Endothelial cell of umbilical vein (primary cell): ENCODE measurements around the gene SLC9A9. TPM values are rescaled to one million over a fixed set of nuclear protein-coding genes. Genes with fewer than 3 reads are reported as not detected.

Source experiments
- BruUV-seq: library from RNA; stranded (reverse); fragments of 400-500 nt; replicated peaks from 2 replicates; lab custom pipeline; 2021; lab: Mats Ljungman, UMichigan
- CTCF ChIA-PET: fragments of 300-600, 350-600 bp; sonication (Branson Sonifier 250); formaldehyde crosslinking; loops from one replicate; lab custom pipeline; 2021; ENCODE audit warnings: antibody characterized with exemption, inconsistent platforms; lab: Charles Lee
- POLR2A ChIA-PET: fragments of 300-600, 350-600 bp; sonication (Branson Sonifier 250); formaldehyde crosslinking; loops from one replicate; lab custom pipeline; 2021; ENCODE audit warnings: antibody characterized with exemption, inconsistent platforms; lab: Charles Lee
- DNase-seq: peaks from one replicate; pipeline ENCODE4 v3.0.0-alpha.2; 2011; ENCODE audit warnings: low read depth, low spot score
- FAIRE-seq: peaks from 2 replicates; lab custom pipeline; 2011; peaks lifted over from hg19 to GRCh38; lab: Jason Lieb, UNC
- H2AFZ ChIP-seq: 2 replicates; pipeline ENCODE4 v1.6.0; 2012; ENCODE audit warnings: low read depth, low read length, control low read depth, inconsistent platforms
- H3K27ac ChIP-seq: 2 replicates; pipeline ENCODE4 v1.5.1; 2011; ENCODE audit warnings: low read depth, mild to moderate bottlenecking, control low read depth, low read length, moderate library complexity; ENCODE audit not compliant: insufficient read depth
- H3K27me3 ChIP-seq, 2 experiments: 2 replicates each; pipeline versions ENCODE4 v1.6.0 to v1.6.1; 2011; ENCODE audit warnings: low read length in 2 of 2, mixed read lengths in 1 of 2; ENCODE audit not compliant: control insufficient read depth in 2 of 2, insufficient read depth in 2 of 2
- H3K36me3 ChIP-seq, 2 experiments: 2 replicates in 1 of 2; 3 replicates in 1 of 2; pipeline ENCODE4 v1.5.1; 2011; ENCODE audit warnings: low read length in 2 of 2, mild to moderate bottlenecking in 1 of 2, moderate library complexity in 1 of 2; ENCODE audit not compliant: control insufficient read depth in 2 of 2, insufficient read depth in 2 of 2; ENCODE audit errors: extremely low read depth in 1 of 2
- H3K4me1 ChIP-seq: 3 replicates; pipeline ENCODE4 v1.5.1; 2011; ENCODE audit warnings: mild to moderate bottlenecking, low read length; ENCODE audit not compliant: control insufficient read depth, insufficient read depth; ENCODE audit errors: extremely low read depth
- H3K4me2 ChIP-seq: 2 replicates; pipeline ENCODE4 v1.6.1; 2011; ENCODE audit warnings: low read length, control low read depth, mixed read lengths; ENCODE audit not compliant: insufficient read depth
- H3K4me3 ChIP-seq, 3 experiments: fragments of 200-600 bp in 1 of 3; sonication (generic), shearing (Covaris generic) in 1 of 3; replicated peaks in 1 of 3; 2 replicates each; pipeline ENCODE4 v1.5.1; 2011 to 2016; ENCODE audit warnings: control low read depth in 3 of 3, low read length in 3 of 3, mild to moderate bottlenecking in 2 of 3, inconsistent platforms in 1 of 3, low read depth in 1 of 3, moderate library complexity in 1 of 3; ENCODE audit not compliant: insufficient read depth in 1 of 3
- H3K79me2 ChIP-seq: 2 replicates; pipeline ENCODE4 v1.6.0; 2012; ENCODE audit warnings: low read length, inconsistent platforms; ENCODE audit not compliant: control insufficient read depth, insufficient read depth
- H3K9ac ChIP-seq: replicated peaks from 2 replicates; pipeline ENCODE3; 2011; ENCODE audit warnings: low read length, control low read depth; ENCODE audit not compliant: insufficient read depth; ENCODE audit errors: extremely low read depth
- H3K9me1 ChIP-seq: replicated peaks from 3 replicates; pipeline ENCODE4 v1.6.0; 2011; ENCODE audit warnings: mild to moderate bottlenecking, low read length; ENCODE audit not compliant: control insufficient read depth, insufficient read depth; ENCODE audit errors: extremely low read depth
- H3K9me3 ChIP-seq: replicated peaks from 2 replicates; pipeline ENCODE4 v1.5.1; 2012; ENCODE audit warnings: low read length, inconsistent platforms; ENCODE audit not compliant: control insufficient read depth, insufficient read depth
- H4K20me1 ChIP-seq: replicated peaks from 2 replicates; pipeline ENCODE3; 2011; ENCODE audit warnings: mild to moderate bottlenecking, low read length; ENCODE audit not compliant: control insufficient read depth, insufficient read depth; ENCODE audit errors: extremely low read depth
- CTCF ChIP-seq, 2 donors: IDR thresholded peaks; 1 replicate in 1 of 2; 2 replicates in 1 of 2; pipeline ENCODE4 v1.5.1; 2011; ENCODE audit warnings: low read length in 2 of 2, mild to moderate bottlenecking in 2 of 2, moderate library complexity in 2 of 2, control low read depth in 1 of 2, inconsistent platforms in 1 of 2, low read depth in 1 of 2; ENCODE audit not compliant: insufficient read depth in 1 of 2; ENCODE audit errors: extremely low read depth in 1 of 2
- EZH2 ChIP-seq: IDR thresholded peaks from 2 replicates; pipeline ENCODE4 v1.6.1; 2012; ENCODE audit warnings: borderline replicate concordance, low read depth, mild to moderate bottlenecking, moderate library complexity, low read length, inconsistent platforms; ENCODE audit not compliant: severe bottlenecking
- FOS ChIP-seq: IDR thresholded peaks from 2 replicates; pipeline ENCODE4 v1.6.1; 2011; ENCODE audit warnings: mild to moderate bottlenecking, low read length, moderate library complexity, borderline replicate concordance; ENCODE audit not compliant: insufficient read depth
- GATA2 ChIP-seq: IDR thresholded peaks from 2 replicates; pipeline ENCODE4 v1.7.0; 2011; ENCODE audit warnings: low read depth, mild to moderate bottlenecking, moderate library complexity, mixed read lengths, low read length; ENCODE audit not compliant: insufficient read length, insufficient read depth
- JUN ChIP-seq: IDR thresholded peaks from 2 replicates; pipeline ENCODE4 v1.6.1; 2011; ENCODE audit warnings: borderline replicate concordance, low read depth; ENCODE audit not compliant: insufficient read length, insufficient read depth
- MAX ChIP-seq: IDR thresholded peaks from 2 replicates; pipeline ENCODE4 v1.6.1; 2011; ENCODE audit not compliant: insufficient read depth, insufficient read length
- MYC ChIP-seq: IDR thresholded peaks from one replicate; pipeline ENCODE4 v1.6.1; 2011; ENCODE audit warnings: mild to moderate bottlenecking, low read depth, low read length
- POLR2A ChIP-seq: IDR thresholded peaks from 2 replicates; pipeline ENCODE4 v1.6.1; 2012; ENCODE audit warnings: low read depth, mild to moderate bottlenecking, control low read depth, low read length
- POLR2AphosphoS5 ChIP-seq: IDR thresholded peaks from 2 replicates; pipeline ENCODE4 v1.6.1; 2012; ENCODE audit warnings: low read depth, mild to moderate bottlenecking, control low read depth, low read length, moderate library complexity; ENCODE audit not compliant: insufficient read depth
- dilution Hi-C: fragments of 300-500 bp; cut with MboI; formaldehyde crosslinking; loops from one replicate; pipeline ENCODE4 v1.15.0; 2019; ENCODE audit warnings: low sequenced_read_pairs; ENCODE audit not compliant: extremely low pct_ligation_motif_present
- intact Hi-C: fragments of 100-400 bp; cut with micrococcal nuclease; formaldehyde crosslinking; loops from one replicate; pipeline ENCODE4 v1.10.0; 2022
- polyA plus RNA-seq, 4 experiments: library from polyadenylated mRNA; depleted of rRNA in 3 of 4; stranded (reverse) in 3 of 4; unstranded in 1 of 4; fragments of >200 nt; gene quantifications; 2 replicates each; pipeline versions ENCODE4 v1.2.1 to v1.2.3, GENCODE V29; 2011 to 2012; ENCODE audit warnings: missing spikeins in 1 of 4
- total RNA-seq: library from RNA; stranded (reverse); gene quantifications from 2 replicates; pipeline ENCODE4 v1.2.3, GENCODE V29; 2021

The SLC9A9 gene
- total and polyA plus RNA-seq, 2 donors (not counting 3 experiments of a cell fraction or from before 2014, with no cell fraction given): 1.5 to 1.8 TPM

DNA sequence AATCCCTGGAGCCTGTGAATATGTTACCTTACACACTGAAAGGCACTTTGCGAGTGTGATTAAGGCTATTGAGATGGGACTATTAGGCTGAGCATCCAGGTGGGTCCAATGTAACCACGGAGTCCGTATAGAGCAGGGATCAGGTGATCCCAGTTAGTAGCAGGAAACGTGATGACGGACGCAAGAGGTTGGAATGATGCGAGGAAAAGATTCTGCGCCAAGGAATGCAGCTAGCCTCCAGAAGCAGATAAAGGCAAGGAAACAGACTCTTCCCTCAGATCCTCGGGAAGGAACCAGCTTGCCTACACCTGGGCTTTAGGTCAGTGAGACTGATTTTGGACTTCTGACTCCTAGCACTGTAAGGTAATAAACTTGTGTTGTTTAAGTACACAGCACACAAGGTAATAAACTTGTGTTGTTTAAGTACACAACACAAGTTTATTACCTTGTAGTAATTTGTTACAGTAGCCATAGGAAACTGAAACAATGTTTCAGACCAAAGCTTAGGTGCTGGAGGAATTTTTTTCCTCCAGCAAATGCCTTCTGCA lies 603.7 kb downstream of the SLC9A9 start:
- no peak overlapping the region for H3K4me2 ChIP-seq
- no peaks in the 10 kb centered on the region for H3K36me3 ChIP-seq
- H3K9me3 ChIP-seq: no peaks in the 10 kb centered on the region
- ChIA-PET CTCF (no interaction called here), POLR2A (no interaction called here)
- no peak overlapping the region for H3K27ac ChIP-seq
- no peaks in the 10 kb centered on the region for H3K27me3 ChIP-seq
- no peak overlapping the region for H3K4me3 ChIP-seq
- TF ChIP-seq JUN: no peak
- no peak for TF ChIP-seq MAX
- no peak for TF ChIP-seq MYC
- TF ChIP-seq GATA2: no peak
- TF ChIP-seq FOS: no peak
- TF ChIP-seq POLR2AphosphoS5: no peak
- no peak for TF ChIP-seq POLR2A
- TF ChIP-seq CTCF (IDR thresholded peaks at IDR 0.05; ENCODE audit: extremely low read depth in 1 of 2, insufficient read depth in 1 of 2, low read depth in 1 of 2, low read length in 2 of 2): no peak
- no peak for TF ChIP-seq EZH2
- H4K20me1 ChIP-seq: no peaks in the 10 kb centered on the region
- no peak overlapping the region for H3K9ac ChIP-seq
- H3K79me2 ChIP-seq: no peaks in the 10 kb centered on the region
- intact Hi-C loops: no loop called here
- no TSS peak for BruUV-seq
- no peak overlapping the region for H2AFZ ChIP-seq
- H3K4me1 ChIP-seq: peaks cover 25% of the 10 kb centered on the region
- FAIRE-seq: no peak
- DNase-seq: no peak
- dilution Hi-C loops: no loop called here
- H3K9me1 ChIP-seq: no peaks in the 10 kb centered on the region
